H1 (cell line): Measurements from ENCODE around the gene CISTR. TPM values are rescaled to one million over a fixed set of nuclear protein-coding genes. Genes with fewer than 3 reads are reported as not detected.

Experiments used
- CTCF ChIA-PET: fragments of 300-600 bp; sonication (Branson Sonifier 250); formaldehyde crosslinking; loops from one replicate; lab custom pipeline; 2021; ENCODE audit not compliant: partially characterized antibody; lab: Charles Lee
- POLR2A ChIA-PET: fragments of 300-600 bp; sonication (Branson Sonifier 250); formaldehyde crosslinking; loops from one replicate; lab custom pipeline; 2021; ENCODE audit warnings: inconsistent platforms; ENCODE audit not compliant: partially characterized antibody; lab: Charles Lee
- DNase-seq, 2 experiments: peaks; one replicate each; pipeline versions ENCODE4 v3.0.0 to v3.0.0-alpha.2; 2010 to 2022; ENCODE audit warnings: low spot score in 2 of 2, low read depth in 1 of 2, mixed read lengths in 1 of 2
- FAIRE-seq: peaks from 2 replicates; lab custom pipeline; 2011; peaks lifted over from hg19 to GRCh38; lab: Jason Lieb, UNC
- H2AFZ ChIP-seq: 2 replicates; pipeline ENCODE4 v1.8.1; 2012; ENCODE audit warnings: low read length, inconsistent platforms
- H2AK5ac ChIP-seq: 2 replicates; pipeline ENCODE4 v1.6.1; 2013; ENCODE audit warnings: low read depth, low read length
- H2BK120ac ChIP-seq: replicated peaks from 2 replicates; pipeline ENCODE3; 2013; ENCODE audit warnings: low read depth, low read length, inconsistent platforms
- H2BK12ac ChIP-seq: 2 replicates; pipeline ENCODE4 v1.6.1; 2013; ENCODE audit warnings: low read depth, low read length
- H2BK15ac ChIP-seq: 2 replicates; pipeline ENCODE4 v1.6.1; 2013; ENCODE audit warnings: low read length
- H2BK20ac ChIP-seq: 2 replicates; pipeline ENCODE4 v1.6.1; 2013; ENCODE audit warnings: low read length
- H2BK5ac ChIP-seq: 2 replicates; pipeline ENCODE4 v1.6.1; 2013; ENCODE audit warnings: low read depth, low read length
- H3K14ac ChIP-seq: 2 replicates; pipeline ENCODE4 v1.6.1; 2013; ENCODE audit warnings: inconsistent platforms; ENCODE audit not compliant: insufficient read length
- H3K18ac ChIP-seq: 2 replicates; pipeline ENCODE4 v1.6.1; 2013; ENCODE audit warnings: low read length; ENCODE audit errors: extremely low read depth
- H3K23ac ChIP-seq: 2 replicates; pipeline ENCODE4 v1.6.1; 2013; ENCODE audit warnings: inconsistent platforms; ENCODE audit not compliant: insufficient read length
- H3K23me2 ChIP-seq: 2 replicates; pipeline ENCODE4 v1.6.1; 2013; ENCODE audit warnings: low read depth, low read length
- H3K27ac ChIP-seq: 2 replicates; pipeline ENCODE4 v1.6.1; 2011; ENCODE audit warnings: low read depth, low read length, inconsistent platforms
- H3K27me3 ChIP-seq, 4 experiments: replicated peaks in 1 of 4; 1 replicate in 1 of 4; 2 replicates in 3 of 4; pipeline versions ENCODE4 v1.6.1 to v1.8.1; 2011 to 2013; ENCODE audit warnings: low read length in 3 of 4, mild to moderate bottlenecking in 3 of 4, inconsistent platforms in 2 of 4, mixed read lengths in 2 of 4, moderate library complexity in 1 of 4; ENCODE audit not compliant: control insufficient read depth in 3 of 4, insufficient read depth in 3 of 4; ENCODE audit errors: extremely low read depth in 1 of 4
- H3K36me3 ChIP-seq, 4 experiments: 2 replicates each; pipeline versions ENCODE4 v1.6.1 to v1.8.1; 2011 to 2013; ENCODE audit warnings: mild to moderate bottlenecking in 4 of 4, low read length in 3 of 4, moderate library complexity in 2 of 4, control low read depth in 1 of 4, inconsistent platforms in 1 of 4; ENCODE audit not compliant: insufficient read depth in 4 of 4, control insufficient read depth in 2 of 4
- H3K4ac ChIP-seq: replicated peaks from 2 replicates; pipeline ENCODE3; 2013; ENCODE audit warnings: low read length, low read depth, mixed read lengths, inconsistent platforms; ENCODE audit not compliant: insufficient read length
- H3K4me1 ChIP-seq, 4 experiments: replicated peaks in 1 of 4; 1 replicate in 1 of 4; 2 replicates in 3 of 4; pipeline versions ENCODE4 v1.6.1 to v1.8.1; 2011 to 2013; ENCODE audit warnings: low read length in 3 of 4, inconsistent platforms in 2 of 4, mixed read lengths in 1 of 4; ENCODE audit not compliant: insufficient read depth in 4 of 4, control insufficient read depth in 3 of 4
- H3K4me2 ChIP-seq, 2 experiments: 2 replicates each; pipeline versions ENCODE4 v1.6.1 to v1.8.1; 2011 to 2013; ENCODE audit warnings: low read depth in 2 of 2, low read length in 2 of 2, control low read depth in 1 of 2, inconsistent platforms in 1 of 2, mild to moderate bottlenecking in 1 of 2; ENCODE audit not compliant: insufficient read depth in 1 of 2
- H3K4me3 ChIP-seq, 4 experiments: fragments of 200-600, 300-600 bp in 1 of 4; sonication (generic), shearing (Covaris generic), sonication (Bioruptor Twin) in 1 of 4; 2 replicates each; pipeline versions ENCODE4 v1.5.1 to v1.8.1; 2011 to 2016; ENCODE audit warnings: low read length in 4 of 4, low read depth in 3 of 4, control low read depth in 2 of 4, inconsistent platforms in 2 of 4, mild to moderate bottlenecking in 2 of 4, mixed read lengths in 1 of 4, moderate library complexity in 1 of 4; ENCODE audit not compliant: insufficient read depth in 2 of 4; ENCODE audit errors: extremely low read depth in 1 of 4
- H3K56ac ChIP-seq: replicated peaks from 2 replicates; pipeline ENCODE3; 2013; ENCODE audit warnings: low read depth, mild to moderate bottlenecking, mixed read lengths, low read length, inconsistent platforms; ENCODE audit not compliant: insufficient read length
- H3K79me1 ChIP-seq: 2 replicates; pipeline ENCODE4 v1.6.1; 2013; ENCODE audit warnings: low read depth, low read length, control low read depth
- H3K79me2 ChIP-seq, 2 experiments: 2 replicates each; pipeline versions ENCODE4 v1.6.1 to v1.8.1; 2012 to 2013; ENCODE audit warnings: low read length in 2 of 2, mild to moderate bottlenecking in 2 of 2, inconsistent platforms in 1 of 2; ENCODE audit not compliant: insufficient read depth in 2 of 2, control insufficient read depth in 1 of 2
- H3K9ac ChIP-seq, 4 experiments: replicated peaks in 1 of 4; 1 replicate in 1 of 4; 2 replicates in 3 of 4; pipeline versions ENCODE4 v1.6.1 to v1.8.1; 2011 to 2013; ENCODE audit warnings: low read depth in 3 of 4, low read length in 3 of 4, control low read depth in 2 of 4, mild to moderate bottlenecking in 2 of 4, moderate library complexity in 2 of 4, inconsistent platforms in 1 of 4; ENCODE audit errors: extremely low read depth in 1 of 4
- H3K9me3 ChIP-seq, 2 experiments: 2 replicates each; pipeline versions ENCODE4 v1.6.1 to v1.8.1; 2012 to 2013; ENCODE audit warnings: mild to moderate bottlenecking in 2 of 2, moderate library complexity in 2 of 2, control low read depth in 1 of 2, inconsistent platforms in 1 of 2, low read depth in 1 of 2, low read length in 1 of 2, mixed read lengths in 1 of 2; ENCODE audit not compliant: insufficient read depth in 2 of 2
- H4K20me1 ChIP-seq, 2 experiments: replicated peaks in 1 of 2; 2 replicates each; pipeline versions ENCODE3 to v1.8.1; 2011 to 2013; ENCODE audit warnings: inconsistent platforms in 2 of 2, low read length in 2 of 2, mild to moderate bottlenecking in 1 of 2; ENCODE audit not compliant: insufficient read depth in 2 of 2, control insufficient read depth in 1 of 2
- H4K5ac ChIP-seq: 2 replicates; pipeline ENCODE4 v1.6.1; 2013; ENCODE audit warnings: low read length, low read depth, mixed read lengths, inconsistent platforms; ENCODE audit not compliant: insufficient read length
- H4K8ac ChIP-seq: 2 replicates; pipeline ENCODE4 v1.8.0; 2013; ENCODE audit warnings: mild to moderate bottlenecking, moderate library complexity, low read length, inconsistent platforms; ENCODE audit not compliant: insufficient read depth; ENCODE audit errors: extremely low read depth
- H4K91ac ChIP-seq: replicated peaks from 2 replicates; pipeline ENCODE3; 2013; ENCODE audit warnings: low read length, mixed read lengths, inconsistent platforms; ENCODE audit not compliant: insufficient read length
- CEBPB ChIP-seq: IDR thresholded peaks from 2 replicates; pipeline ENCODE4 v1.6.1; 2012; ENCODE audit warnings: low read depth, low read length
- CHD1 ChIP-seq: IDR thresholded peaks from 2 replicates; pipeline ENCODE4 v1.6.1; 2012; ENCODE audit warnings: low read depth, low read length, improper control_type of control experiment
- EGR1 ChIP-seq: IDR thresholded peaks from 2 replicates; pipeline ENCODE4 v1.6.1; 2011; ENCODE audit warnings: low read depth, low read length, borderline replicate concordance
- GTF2F1 ChIP-seq: IDR thresholded peaks from 2 replicates; pipeline ENCODE4 v1.6.1; 2012; ENCODE audit warnings: low read depth, low read length, improper control_type of control experiment, borderline replicate concordance
- HDAC6 ChIP-seq: IDR thresholded peaks from one replicate; pipeline ENCODE4 v1.7.1; 2012; ENCODE audit warnings: low read depth, mild to moderate bottlenecking, inconsistent platforms, low read length, moderate library complexity
- JUN ChIP-seq: IDR thresholded peaks from 2 replicates; pipeline ENCODE4 v1.6.1; 2011; ENCODE audit warnings: low read depth, mild to moderate bottlenecking, improper control_type of control experiment, low read length
- POLR2A ChIP-seq, 2 experiments: IDR thresholded peaks; 1 replicate in 1 of 2; 2 replicates in 1 of 2; pipeline ENCODE4 v1.6.1; 2011; ENCODE audit warnings: low read depth in 2 of 2, low read length in 2 of 2, mild to moderate bottlenecking in 2 of 2; ENCODE audit errors: control extremely low read depth in 1 of 2
- RXRA ChIP-seq: IDR thresholded peaks from 2 replicates; pipeline ENCODE4 v1.6.1; 2011; ENCODE audit warnings: low read depth, mild to moderate bottlenecking, low read length, moderate library complexity; ENCODE audit not compliant: insufficient read depth
- SAP30 ChIP-seq: fragments of 300-600 bp; sonication (generic); IDR thresholded peaks from 2 replicates; pipeline ENCODE4 v1.7.1; 2012; ENCODE audit warnings: low read length, moderate library complexity, mild to moderate bottlenecking, inconsistent platforms; ENCODE audit not compliant: insufficient read depth, insufficient replicate concordance
- SUZ12 ChIP-seq: fragments of 200-600 bp; sonication (generic); IDR thresholded peaks from 2 replicates; pipeline ENCODE4 v1.6.1; 2012; ENCODE audit warnings: mild to moderate bottlenecking, inconsistent platforms, low read length, moderate library complexity, mixed read lengths
- WGBS, 2 experiments: shearing (Covaris generic) in 1 of 2; methylation state at CpG; one replicate each; pipeline versions ENCODE4 v1.1.6 to v1.1.7; 2013 to 2015; ENCODE audit warnings: low lambda C conversion rate in 2 of 2, mixed read lengths in 2 of 2, inconsistent platforms in 1 of 2, low coverage in 1 of 2, missing lambda C conversion rate in 1 of 2; ENCODE audit not compliant: insufficient replicate concordance in 2 of 2, insufficient coverage in 1 of 2, insufficient read length in 1 of 2; ENCODE audit errors: extremely low coverage in 1 of 2, missing lambda C conversion rate in 1 of 2; 5-methylcytosine and 5-hydroxymethylcytosine counted together
- polyA plus RNA-seq, 7 experiments: library from polyadenylated mRNA; depleted of rRNA in 3 of 7; stranded (reverse) in 5 of 7; unstranded in 2 of 7; fragments of >200 nt in 5 of 7; fragments of 200-250 nt in 2 of 7; gene quantifications; 1 replicate in 5 of 7; 2 replicates in 1 of 7; 4 replicates in 1 of 7; pipeline versions ENCODE4 v1.2.1 to v1.2.3, GENCODE V29; 2011 to 2013; ENCODE audit warnings: missing spikeins in 2 of 7, mixed read lengths in 2 of 7
- total RNA-seq: library from RNA; stranded (reverse); fragmentation: NEBNext Ultra II Directional; extraction: Animal tissue kit (Norgen Biotek cat#: 25700); gene quantifications from 2 replicates; pipeline ENCODE4 v1.2.1, GENCODE V29; 2021
- TF ChIP-seq, protein P1 (sequence below): IDR thresholded peaks from 2 replicates; pipeline ENCODE4 v1.6.1; 2011; ENCODE audit warnings: low read length, improper control_type of control experiment
- TF ChIP-seq, protein P2 (sequence below): IDR thresholded peaks from 2 replicates; pipeline ENCODE4 v1.6.1; 2012; ENCODE audit warnings: inconsistent platforms
- TF ChIP-seq, protein P3 (sequence below): IDR thresholded peaks from 2 replicates; pipeline ENCODE4 v1.6.1; 2011; ENCODE audit warnings: low read depth, mild to moderate bottlenecking, low read length; ENCODE audit not compliant: insufficient read depth

The CISTR gene
- total and polyA plus RNA-seq, 2 of the 8 experiments (the other 6 are each of a cell fraction or from before 2014, with no cell fraction given) = not detected

DNA sequence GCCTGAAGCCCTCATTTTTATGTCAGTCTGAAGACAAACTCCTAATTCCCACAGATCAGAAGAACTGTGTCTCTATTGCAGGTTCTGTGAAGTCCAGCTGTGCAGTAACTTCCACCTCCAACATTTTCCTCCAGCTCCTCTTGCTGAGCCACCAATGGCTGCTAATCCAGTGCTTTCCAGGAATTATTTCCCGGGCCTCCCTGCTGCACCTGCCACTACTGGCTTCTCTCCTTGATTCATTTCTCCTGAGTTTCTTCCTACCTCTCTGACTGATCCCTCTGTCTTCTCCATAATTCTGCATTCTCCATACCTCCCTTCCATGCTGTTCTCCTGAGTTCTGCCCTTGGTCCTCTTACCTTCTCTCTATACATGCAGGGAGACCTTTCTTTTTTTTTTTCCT, 45.7 kb downstream of the CISTR start:
- no peak overlapping the region for H3K18ac ChIP-seq
- no peak overlapping the region for H3K14ac ChIP-seq
- no peak overlapping the region for H2BK120ac ChIP-seq
- H2BK20ac ChIP-seq = no peak overlapping the region
- no peak overlapping the region for H2BK5ac ChIP-seq
- H3K79me1 ChIP-seq = no peaks in the 10 kb centered on the region
- H3K4ac ChIP-seq = no peak overlapping the region
- no peak overlapping the region for H3K4me2 ChIP-seq
- H2AFZ ChIP-seq = no peak overlapping the region
- no peak overlapping the region for H3K9ac ChIP-seq
- H2BK15ac ChIP-seq = no peak overlapping the region
- no peaks in the 10 kb centered on the region for H3K4me1 ChIP-seq
- WGBS, 2 experiments = 86% methylated on average over 1 of the region's 1 CpG; no CpG with 5 or more reads in 1 of the 2 experiments
- H4K5ac ChIP-seq = no peak overlapping the region
- ChIA-PET POLR2A (no interaction called here), CTCF (interaction anchor here (1.8 to 10.0 kb wide), 2 partner anchors 8 to 32 kb away, joined by 5 to 531 read pairs; partner anchors contain the start of gene CALCOCO1)
- no peaks in the 10 kb centered on the region for H3K79me2 ChIP-seq
- H2BK12ac ChIP-seq = no peak overlapping the region
- no peaks in the 10 kb centered on the region for H3K23me2 ChIP-seq
- H3K4me3 ChIP-seq = no peak overlapping the region
- FAIRE-seq (no peak), DNase-seq (no peak)
- no peak overlapping the region for H4K8ac ChIP-seq
- peaks cover 0 to 2% (median 0%) of the 10 kb centered on the region in 4 experiments; a peak in 2 of 7 replicates for H3K27me3 ChIP-seq
- H3K9me3 ChIP-seq = no peaks in the 10 kb centered on the region
- H3K27ac ChIP-seq = no peak overlapping the region
- H3K56ac ChIP-seq = no peak overlapping the region
- no peaks in the 10 kb centered on the region for H4K20me1 ChIP-seq
- H3K36me3 ChIP-seq = no peaks in the 10 kb centered on the region
- H4K91ac ChIP-seq = no peak overlapping the region
- no peak overlapping the region for H3K23ac ChIP-seq
- no peak overlapping the region for H2AK5ac ChIP-seq
- TF ChIP-seq POLR2A (IDR thresholded peaks at IDR 0.05; ENCODE audit: control extremely low read depth in 1 of 2, low read depth in 2 of 2, low read length in 2 of 2) (no peak), GTF2F1 (no peak), SUZ12 (no peak), EGR1 (no peak), SAP30 (no peak), HDAC6 (no peak), CHD1 (no peak), RXRA (no peak), JUN (no peak), CEBPB (no peak)
- TF ChIP-seq, protein P1, sequence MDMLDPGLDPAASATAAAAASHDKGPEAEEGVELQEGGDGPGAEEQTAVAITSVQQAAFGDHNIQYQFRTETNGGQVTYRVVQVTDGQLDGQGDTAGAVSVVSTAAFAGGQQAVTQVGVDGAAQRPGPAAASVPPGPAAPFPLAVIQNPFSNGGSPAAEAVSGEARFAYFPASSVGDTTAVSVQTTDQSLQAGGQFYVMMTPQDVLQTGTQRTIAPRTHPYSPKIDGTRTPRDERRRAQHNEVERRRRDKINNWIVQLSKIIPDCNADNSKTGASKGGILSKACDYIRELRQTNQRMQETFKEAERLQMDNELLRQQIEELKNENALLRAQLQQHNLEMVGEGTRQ = no peak
- TF ChIP-seq, protein P2, sequence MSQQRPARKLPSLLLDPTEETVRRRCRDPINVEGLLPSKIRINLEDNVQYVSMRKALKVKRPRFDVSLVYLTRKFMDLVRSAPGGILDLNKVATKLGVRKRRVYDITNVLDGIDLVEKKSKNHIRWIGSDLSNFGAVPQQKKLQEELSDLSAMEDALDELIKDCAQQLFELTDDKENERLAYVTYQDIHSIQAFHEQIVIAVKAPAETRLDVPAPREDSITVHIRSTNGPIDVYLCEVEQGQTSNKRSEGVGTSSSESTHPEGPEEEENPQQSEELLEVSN = no peak
- TF ChIP-seq, protein P3, sequence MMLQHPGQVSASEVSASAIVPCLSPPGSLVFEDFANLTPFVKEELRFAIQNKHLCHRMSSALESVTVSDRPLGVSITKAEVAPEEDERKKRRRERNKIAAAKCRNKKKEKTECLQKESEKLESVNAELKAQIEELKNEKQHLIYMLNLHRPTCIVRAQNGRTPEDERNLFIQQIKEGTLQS = no peak
